GM18909 (cell line): ENCODE results near the gene SPATC1L.
"Not testable (repeated sequence)": the region's sequence is repeated elsewhere in the genome, so short reads cannot be mapped to it uniquely, and the experiment has no call there.

Experiments
- ATAC-seq: cut with Tn5 transposase; IDR thresholded peaks from one replicate; pipeline ENCODE4 v1.9.1; 2021; ENCODE audit warnings: mild to moderate bottlenecking; ENCODE audit not compliant: unreplicated experiment, poor library complexity

The SPATC1L gene

GRCh38 chr21:46200877-46201803 lies 16.9 kb upstream of the SPATC1L start:
- ATAC-seq: not testable (repeated sequence)

- no peak for ATAC-seq
Observed at GRCh38 chr21:46199436-46200373, 15.4 kb upstream of the SPATC1L start.

- no peak for ATAC-seq
Observed at GRCh38 chr21:46196733-46197132, 12.5 kb upstream of the SPATC1L start.

- no peak for ATAC-seq
Observed at GRCh38 chr21:46195595-46196195, 11.4 kb upstream of the SPATC1L start.

GRCh38 chr21:46194374-46195334 lies 10.4 kb upstream of the SPATC1L start:
- no peak for ATAC-seq

- ATAC-seq: no peak
Observed at GRCh38 chr21:46193829-46194373, 9.6 kb upstream of the SPATC1L start.

- no peak for ATAC-seq
Observed at GRCh38 chr21:46191686-46192575, 7.7 kb upstream of the SPATC1L start.

- no peak for ATAC-seq
Observed at GRCh38 chr21:46191257-46191685, 7.0 kb upstream of the SPATC1L start.

- ATAC-seq: no peak
Observed at GRCh38 chr21:46190491-46191131, 6.4 kb upstream of the SPATC1L start.

GRCh38 chr21:46189959-46190490 lies 5.8 kb upstream of the SPATC1L start:
- no peak for ATAC-seq

- no peak for ATAC-seq
Observed at GRCh38 chr21:46189213-46189958, 5.1 kb upstream of the SPATC1L start.

- no peak for ATAC-seq
Observed at GRCh38 chr21:46188226-46189212, 4.3 kb upstream of the SPATC1L start.

GRCh38 chr21:46187814-46188213 lies 3.6 kb upstream of the SPATC1L start:
- no peak for ATAC-seq

GRCh38 chr21:46187261-46187660 lies 3.0 kb upstream of the SPATC1L start:
- ATAC-seq: no peak

- no peak for ATAC-seq
Observed at GRCh38 chr21:46185716-46186115, 1.5 kb upstream of the SPATC1L start.
